GM23248 (cell line): ENCODE results near the gene NPBWR2. TPM values are rescaled to one million over a fixed set of nuclear protein-coding genes. Genes with fewer than 3 reads are reported as not detected.

Experiments
- DNase-seq: peaks from one replicate; pipeline ENCODE4 v3.0.0-alpha.2; 2015
- H2AFZ ChIP-seq: fragments of 200-600 bp; sonication (generic); 2 replicates; pipeline ENCODE4 v1.6.1; 2016; ENCODE audit warnings: antibody characterized with exemption
- H3F3A ChIP-seq: fragments of 200-600 bp; sonication (generic); 2 replicates; pipeline ENCODE4 v1.6.1; 2016; ENCODE audit warnings: mild to moderate bottlenecking, antibody characterized with exemption, mixed run types; ENCODE audit not compliant: insufficient read depth
- H3K27ac ChIP-seq: fragments of 200-600 bp; sonication (generic); 2 replicates; pipeline ENCODE4 v1.5.1; 2016; ENCODE audit warnings: mild to moderate bottlenecking
- H3K27me3 ChIP-seq: fragments of 200-600 bp; sonication (generic); replicated peaks from 2 replicates; pipeline ENCODE4 v1.6.1; 2016; ENCODE audit warnings: mild to moderate bottlenecking; ENCODE audit not compliant: insufficient read depth
- H3K36me3 ChIP-seq: fragments of 200-600 bp; sonication (generic); 2 replicates; pipeline ENCODE4 v1.6.1; 2016; ENCODE audit warnings: low read depth, mild to moderate bottlenecking
- H3K4me1 ChIP-seq: fragments of 200-600 bp; sonication (generic); 2 replicates; pipeline ENCODE4 v1.6.1; 2016; ENCODE audit warnings: mild to moderate bottlenecking; ENCODE audit not compliant: insufficient read depth
- H3K4me2 ChIP-seq: fragments of 200-600 bp; sonication (generic); one replicate; pipeline ENCODE4 v1.6.1; 2016; ENCODE audit warnings: mild to moderate bottlenecking; ENCODE audit not compliant: unreplicated experiment
- H3K4me3 ChIP-seq: fragments of 200-600 bp; sonication (generic); 2 replicates; pipeline ENCODE4 v1.5.1; 2016; ENCODE audit warnings: mild to moderate bottlenecking
- H3K79me2 ChIP-seq: fragments of 200-600 bp; sonication (generic); 2 replicates; pipeline ENCODE4 v1.6.1; 2016; ENCODE audit warnings: mild to moderate bottlenecking; ENCODE audit not compliant: insufficient read depth
- H3K9ac ChIP-seq: fragments of 200-600 bp; sonication (generic); 2 replicates; pipeline ENCODE4 v1.6.1; 2016; ENCODE audit warnings: mild to moderate bottlenecking
- H3K9me2 ChIP-seq: fragments of 200-600 bp; sonication (generic); 2 replicates; pipeline ENCODE4 v1.6.1; 2016; ENCODE audit warnings: mixed run types, mild to moderate bottlenecking, moderate library complexity; ENCODE audit not compliant: insufficient read depth
- H3K9me3 ChIP-seq: fragments of 200-600 bp; sonication (generic); one replicate; pipeline ENCODE4 v1.6.1; 2017; ENCODE audit warnings: low read depth
- H4K20me1 ChIP-seq: fragments of 200-600 bp; sonication (generic); 2 replicates; pipeline ENCODE4 v1.6.0; 2016; ENCODE audit not compliant: insufficient read depth
- EZH2 ChIP-seq: fragments of 200-600 bp; sonication (generic); IDR thresholded peaks from 2 replicates; pipeline ENCODE4 v1.6.1; 2018; ENCODE audit warnings: antibody characterized with exemption, mild to moderate bottlenecking; ENCODE audit not compliant: insufficient read depth, poor library complexity, severe bottlenecking
- EZH2phosphoT487 ChIP-seq: fragments of 200-600 bp; sonication (generic); IDR thresholded peaks from 2 replicates; pipeline ENCODE4 v1.6.1; 2018; ENCODE audit warnings: antibody characterized with exemption, moderate library complexity, mild to moderate bottlenecking, low read depth; ENCODE audit not compliant: insufficient read depth
- WGBS, 2 experiments: methylation state at CpG; one replicate each; pipeline ENCODE4 v1.1.6; 2015 to 2017; ENCODE audit warnings: low lambda C conversion rate in 2 of 2, low coverage in 1 of 2; ENCODE audit errors: missing lambda C conversion rate in 2 of 2; 5-methylcytosine and 5-hydroxymethylcytosine counted together
- in situ Hi-C: fragments of 300-500 bp; cut with MboI; formaldehyde crosslinking; loops from 2 replicates; pipeline ENCODE4 v1.15.0; 2020
- polyA plus RNA-seq: library from polyadenylated mRNA; unstranded; fragments of >200 nt; fragmentation: Nextera tagmentation; extraction: Ambion mirVana; gene quantifications from 2 replicates; pipeline ENCODE4 v1.2.1, GENCODE V29; 2016
- total RNA-seq: library from RNA; depleted of rRNA; stranded (reverse); fragments of >200 nt; shearing (Covaris generic); gene quantifications from 2 replicates; pipeline ENCODE4 v1.2.3, GENCODE V29; 2014

NPBWR2 gene
- total and polyA plus RNA-seq, 2 experiments from 2014 or later = not detected

GRCh38 chr20:64074184-64074789 lies 33.1 kb downstream of the NPBWR2 start:
- Histone ChIP-seq H3K9me2 (no peaks in the 10 kb centered on the region), H3K36me3 (no peaks in the 10 kb centered on the region), H4K20me1 (no peaks in the 10 kb centered on the region), H2AFZ (no peak overlapping the region), H3K4me2 (no peak overlapping the region), H3K4me1 (peaks cover 10% of the 10 kb centered on the region), H3K79me2 (no peaks in the 10 kb centered on the region), H3K27ac (no peak overlapping the region), H3K4me3 (no peak overlapping the region), H3F3A (no peaks in the 10 kb centered on the region), H3K9me3 (no peaks in the 10 kb centered on the region), H3K9ac (no peak overlapping the region), H3K27me3 (no peaks in the 10 kb centered on the region)
- WGBS, 2 experiments = 90 to 95% methylated on average over 22 to 28 of the region's 28 CpGs
- no peak for DNase-seq
- no peak for TF ChIP-seq EZH2
- no peak for TF ChIP-seq EZH2phosphoT487
- in situ Hi-C loops = no loop called here

- Histone ChIP-seq H4K20me1 (no peaks in the 10 kb centered on the region), H3K27ac (no peak overlapping the region), H3K9me2 (no peaks in the 10 kb centered on the region), H2AFZ (no peak overlapping the region), H3K4me3 (no peak overlapping the region), H3K9me3 (no peaks in the 10 kb centered on the region), H3F3A (no peaks in the 10 kb centered on the region), H3K4me2 (no peak overlapping the region), H3K79me2 (no peaks in the 10 kb centered on the region), H3K27me3 (no peaks in the 10 kb centered on the region), H3K9ac (no peak overlapping the region), H3K36me3 (no peaks in the 10 kb centered on the region), H3K4me1 (peaks cover 6% of the 10 kb centered on the region)
- 88 to 92% methylated on average over 23 to 37 of the region's 37 CpGs for WGBS, 2 experiments
- in situ Hi-C loops = no loop called here
- no peak for DNase-seq
- no peak for TF ChIP-seq EZH2
- TF ChIP-seq EZH2phosphoT487 = no peak
Observed at GRCh38 chr20:64073476-64074183, 33.7 kb downstream of the NPBWR2 start.

GRCh38 chr20:64072498-64073063 lies 34.8 kb downstream of the NPBWR2 start:
- Histone ChIP-seq H3K9me3 (no peaks in the 10 kb centered on the region), H3F3A (no peaks in the 10 kb centered on the region), H2AFZ (no peak overlapping the region), H3K27me3 (no peaks in the 10 kb centered on the region), H3K4me1 (no peaks in the 10 kb centered on the region), H4K20me1 (no peaks in the 10 kb centered on the region), H3K4me2 (no peak overlapping the region), H3K79me2 (no peaks in the 10 kb centered on the region), H3K4me3 (no peak overlapping the region), H3K27ac (no peak overlapping the region), H3K36me3 (no peaks in the 10 kb centered on the region), H3K9ac (no peak overlapping the region), H3K9me2 (no peaks in the 10 kb centered on the region)
- no peak for DNase-seq
- TF ChIP-seq EZH2phosphoT487 (no peak), EZH2 (no peak)
- in situ Hi-C loops = no loop called here
- WGBS, 2 experiments = 81 to 84% methylated on average over 14 of the region's 14 CpGs

- Histone ChIP-seq H3K4me3 (no peak overlapping the region), H2AFZ (no peak overlapping the region), H3K9me2 (no peaks in the 10 kb centered on the region), H3K27me3 (no peaks in the 10 kb centered on the region), H3K36me3 (no peaks in the 10 kb centered on the region), H3K79me2 (no peaks in the 10 kb centered on the region), H4K20me1 (no peaks in the 10 kb centered on the region), H3K9me3 (no peaks in the 10 kb centered on the region), H3K9ac (no peak overlapping the region), H3K4me1 (no peaks in the 10 kb centered on the region), H3K4me2 (no peak overlapping the region), H3F3A (no peaks in the 10 kb centered on the region), H3K27ac (no peak overlapping the region)
- WGBS, 2 experiments = 87 to 91% methylated on average over 22 to 30 of the region's 30 CpGs
- in situ Hi-C loops = no loop called here
- no peak for DNase-seq
- no peak for TF ChIP-seq EZH2phosphoT487
- no peak for TF ChIP-seq EZH2
Observed at GRCh38 chr20:64071341-64072332, 35.7 kb downstream of the NPBWR2 start.
